NCI-H748 (cell line): Measurements from ENCODE around the gene ZG16B.

ENCODE experiments used
- DNase-seq: peaks from one replicate; lab custom pipeline; 2025; ENCODE audit not compliant: unreplicated experiment; lab: John Stamatoyannopoulos, UW

The ZG16B gene

GRCh38 chr16:2865651-2866050 lies 35.5 kb downstream of the ZG16B start:
- DNase-seq: no peak

- no peak for DNase-seq
Observed at GRCh38 chr16:2866431-2866830, 36.3 kb downstream of the ZG16B start.

- DNase-seq: no peak
Observed at GRCh38 chr16:2867661-2867986, 37.5 kb downstream of the ZG16B start.

GRCh38 chr16:2867987-2868789 lies 38.1 kb downstream of the ZG16B start:
- peak; percentile 80 for DNase-seq

- no peak for DNase-seq
Observed at GRCh38 chr16:2871926-2872325, 41.8 kb downstream of the ZG16B start.

GRCh38 chr16:2874032-2874911 lies 44.2 kb downstream of the ZG16B start:
- DNase-seq: no peak

- peak; percentile 50 for DNase-seq
Observed at GRCh38 chr16:2874912-2875362, 44.8 kb downstream of the ZG16B start.

- no peak for DNase-seq
Observed at GRCh38 chr16:2879854-2880508, 49.9 kb downstream of the ZG16B start.
